ENCODE data around the gene PRXL2A.

PRXL2A gene

DNA sequence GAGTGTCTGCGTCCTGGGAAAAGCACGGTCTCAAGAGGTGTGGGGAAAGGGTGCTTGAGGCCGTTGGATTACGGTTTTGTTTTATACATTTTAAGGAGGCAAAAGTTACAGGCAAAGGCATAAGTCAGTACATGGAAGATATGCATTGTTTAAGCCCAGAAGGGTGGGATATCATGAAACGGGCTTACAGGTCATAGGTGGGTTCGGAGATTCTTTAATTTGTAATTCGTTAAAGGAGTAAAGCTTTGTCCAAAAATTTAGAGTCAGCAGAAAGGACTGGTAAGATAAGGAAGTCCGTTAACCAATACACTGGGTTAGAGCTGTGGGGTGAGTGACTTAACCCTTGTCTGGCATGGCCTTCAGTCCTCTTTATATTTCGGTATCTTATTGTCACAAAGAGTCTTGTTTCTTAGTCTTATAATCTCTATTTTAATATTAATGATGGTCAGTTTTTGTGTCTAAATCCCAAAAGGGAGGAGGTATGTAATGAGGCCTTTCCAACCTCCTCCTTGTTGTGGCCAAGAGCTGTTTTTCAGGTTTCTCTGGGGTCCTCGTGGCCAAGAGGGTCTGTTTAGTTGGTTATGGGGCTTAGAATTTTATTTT is 58.5 kb downstream of the PRXL2A start:
- Histone ChIP-seq H3K27me3 (ENCODE audit: control insufficient read depth, insufficient read depth, low read length) (no peaks in the 10 kb centered on the region; the same call in 1 of the 2 replicates), H3K27ac (ENCODE audit: low read length) (no peak overlapping the region), H3K36me3 (ENCODE audit: control insufficient read depth, insufficient read depth, low read length) (no peaks in the 10 kb centered on the region), H3K9me3 (ENCODE audit: control insufficient read depth, insufficient read depth, low read length) (no peaks in the 10 kb centered on the region), H3K4me1 (ENCODE audit: control insufficient read depth, insufficient read depth, low read length) (peaks cover 12% of the 10 kb centered on the region), H3K4me3 (ENCODE audit: low read length) (no peak overlapping the region)
- no CpG with 5 or more reads among the region's 10 CpGs for WGBS (ENCODE audit: insufficient coverage, insufficient read length)
- DNase-seq (ENCODE audit: low read depth, low spot score), result no peak

DNA sequence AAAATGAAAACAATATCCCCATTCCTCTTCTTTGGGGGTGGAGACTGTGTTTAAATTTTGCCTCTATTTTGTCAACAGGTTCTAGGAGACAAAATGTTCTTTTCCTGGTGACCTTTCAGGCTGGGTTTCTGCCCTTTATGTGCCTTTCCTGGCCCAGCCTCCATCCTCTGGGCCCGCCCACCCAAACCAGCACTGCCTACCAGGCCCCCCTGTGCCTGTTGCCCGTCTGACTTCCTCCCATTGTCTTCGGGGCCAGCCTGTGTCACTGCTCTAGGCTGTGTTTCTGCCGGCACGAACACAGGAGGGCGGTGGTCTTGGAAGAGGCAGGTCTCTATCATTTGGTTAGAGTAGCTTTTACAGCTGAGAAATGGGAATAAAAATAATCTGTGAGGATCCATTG is 59.7 kb downstream of the PRXL2A start:
- H3K4me1 ChIP-seq (ENCODE audit: control insufficient read depth, insufficient read depth, low read length), result peaks cover 12% of the 10 kb centered on the region
- H3K4me3 ChIP-seq (ENCODE audit: low read length), result no peak overlapping the region

DNA sequence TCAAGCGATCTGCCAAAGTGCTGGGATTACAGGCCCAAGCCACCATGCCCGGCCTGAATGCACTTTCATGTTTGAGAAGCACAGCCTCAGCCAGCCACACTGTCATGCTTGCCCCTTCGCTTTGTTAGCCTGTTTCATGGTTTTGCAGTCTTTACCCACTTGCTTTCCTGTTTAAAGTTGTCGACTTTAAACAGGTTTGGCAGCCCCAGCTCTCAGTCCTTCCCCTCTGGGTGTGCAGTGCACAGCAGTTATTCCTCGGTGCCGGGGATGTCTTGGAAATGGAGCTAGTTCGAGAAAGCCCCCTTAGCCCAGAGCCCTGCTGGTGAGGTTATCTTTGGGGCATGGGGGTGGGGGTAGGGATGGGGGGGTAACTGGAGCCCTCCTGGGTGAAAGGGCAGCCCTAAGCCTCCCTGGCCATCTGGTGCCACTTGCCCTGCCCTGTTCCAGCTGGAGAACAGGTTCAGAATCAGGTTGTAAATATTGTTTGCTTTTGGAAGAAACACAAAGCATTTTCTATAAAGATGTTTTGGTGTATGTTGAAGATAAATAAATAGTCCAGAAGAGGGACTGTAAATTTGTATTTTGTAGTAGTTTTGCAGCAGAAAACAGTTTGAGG is 60.6 kb downstream of the PRXL2A start:
- H3K27ac ChIP-seq (ENCODE audit: low read length), result no peak overlapping the region
- no CpG with 5 or more reads among the region's 7 CpGs for WGBS (ENCODE audit: insufficient coverage, insufficient read length)

More for the DNA sequence above, 59.7 kb downstream of the PRXL2A start:
- H3K9me3 ChIP-seq (ENCODE audit: control insufficient read depth, insufficient read depth, low read length), result no peaks in the 10 kb centered on the region
- no peaks in the 10 kb centered on the region for H3K36me3 ChIP-seq (ENCODE audit: control insufficient read depth, insufficient read depth, low read length)
- WGBS (ENCODE audit: insufficient coverage, insufficient read length), result no CpG with 5 or more reads among the region's 6 CpGs
- no peak overlapping the region for H3K27ac ChIP-seq (ENCODE audit: low read length)
- no peak for DNase-seq (ENCODE audit: low read depth, low spot score)
- H3K27me3 ChIP-seq (ENCODE audit: control insufficient read depth, insufficient read depth, low read length), result no peaks in the 10 kb centered on the region; the same call in 1 of the 2 replicates

DNA sequence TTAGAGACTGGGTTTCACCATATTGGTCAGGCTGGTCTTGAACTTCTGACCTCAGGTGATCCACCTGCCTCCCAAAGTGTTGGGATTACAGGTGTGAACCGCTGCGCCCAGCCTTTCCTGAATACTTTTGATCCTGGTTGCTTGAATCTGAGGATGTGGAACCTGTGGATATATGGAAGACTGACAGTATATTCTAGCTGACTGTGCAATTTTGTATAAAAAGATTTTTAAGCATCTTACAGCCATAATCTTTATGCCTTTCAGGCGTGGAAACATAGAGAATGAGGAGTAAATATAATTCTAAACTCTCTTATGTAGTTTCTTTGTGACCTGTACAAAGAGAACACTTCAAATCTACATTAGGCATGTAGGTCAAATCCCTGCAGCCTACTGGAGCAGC is 61.9 kb downstream of the PRXL2A start:
- Histone ChIP-seq H3K9me3 (ENCODE audit: control insufficient read depth, insufficient read depth, low read length) (no peaks in the 10 kb centered on the region), H3K27ac (ENCODE audit: low read length) (no peak overlapping the region), H3K36me3 (ENCODE audit: control insufficient read depth, insufficient read depth, low read length) (no peaks in the 10 kb centered on the region), H3K27me3 (ENCODE audit: control insufficient read depth, insufficient read depth, low read length) (no peaks in the 10 kb centered on the region; the same call in 1 of the 2 replicates), H3K4me3 (ENCODE audit: low read length) (no peak overlapping the region), H3K4me1 (ENCODE audit: control insufficient read depth, insufficient read depth, low read length) (peaks cover 12% of the 10 kb centered on the region)
- WGBS (ENCODE audit: insufficient coverage, insufficient read length), result no CpG with 5 or more reads among the region's 3 CpGs
- DNase-seq (ENCODE audit: low read depth, low spot score), result no peak

More for the DNA sequence above, 60.6 kb downstream of the PRXL2A start:
- Histone ChIP-seq H3K4me3 (ENCODE audit: low read length) (no peak overlapping the region), H3K36me3 (ENCODE audit: control insufficient read depth, insufficient read depth, low read length) (no peaks in the 10 kb centered on the region), H3K4me1 (ENCODE audit: control insufficient read depth, insufficient read depth, low read length) (peaks cover 13% of the 10 kb centered on the region), H3K27me3 (ENCODE audit: control insufficient read depth, insufficient read depth, low read length) (no peaks in the 10 kb centered on the region; the same call in 1 of the 2 replicates), H3K9me3 (ENCODE audit: control insufficient read depth, insufficient read depth, low read length) (no peaks in the 10 kb centered on the region)
- DNase-seq (ENCODE audit: low read depth, low spot score), result no peak

DNA sequence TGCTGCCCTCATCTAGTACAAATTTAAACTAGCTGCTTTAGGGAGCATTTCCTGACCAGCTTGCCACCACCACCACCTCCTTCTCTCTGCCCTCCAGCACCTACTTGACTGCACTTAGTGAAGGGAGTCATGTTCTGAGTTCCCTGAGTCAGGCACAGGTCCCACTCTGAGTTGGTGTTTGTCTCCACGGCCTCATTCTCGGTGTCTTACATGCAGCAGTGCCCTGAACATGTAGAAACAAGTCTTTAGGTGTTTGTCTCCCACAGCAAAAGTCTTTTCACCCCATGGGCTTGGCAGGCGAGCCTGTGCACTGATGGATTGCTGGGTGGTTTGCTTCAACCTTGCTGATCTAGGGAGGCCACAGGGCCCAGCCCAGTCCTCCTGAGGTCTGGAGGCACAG is 62.6 kb downstream of the PRXL2A start:
- WGBS (ENCODE audit: insufficient coverage, insufficient read length), result no CpG with 5 or more reads among the region's 3 CpGs
- H3K4me3 ChIP-seq (ENCODE audit: low read length), result no peak overlapping the region
- H3K9me3 ChIP-seq (ENCODE audit: control insufficient read depth, insufficient read depth, low read length), result no peaks in the 10 kb centered on the region
- H3K27ac ChIP-seq (ENCODE audit: low read length), result no peak overlapping the region
- no peaks in the 10 kb centered on the region for H3K36me3 ChIP-seq (ENCODE audit: control insufficient read depth, insufficient read depth, low read length)
- H3K27me3 ChIP-seq (ENCODE audit: control insufficient read depth, insufficient read depth, low read length), result no peaks in the 10 kb centered on the region; the same call in 1 of the 2 replicates
- DNase-seq (ENCODE audit: low read depth, low spot score), result no peak
- peaks cover 12% of the 10 kb centered on the region for H3K4me1 ChIP-seq (ENCODE audit: control insufficient read depth, insufficient read depth, low read length)

DNA sequence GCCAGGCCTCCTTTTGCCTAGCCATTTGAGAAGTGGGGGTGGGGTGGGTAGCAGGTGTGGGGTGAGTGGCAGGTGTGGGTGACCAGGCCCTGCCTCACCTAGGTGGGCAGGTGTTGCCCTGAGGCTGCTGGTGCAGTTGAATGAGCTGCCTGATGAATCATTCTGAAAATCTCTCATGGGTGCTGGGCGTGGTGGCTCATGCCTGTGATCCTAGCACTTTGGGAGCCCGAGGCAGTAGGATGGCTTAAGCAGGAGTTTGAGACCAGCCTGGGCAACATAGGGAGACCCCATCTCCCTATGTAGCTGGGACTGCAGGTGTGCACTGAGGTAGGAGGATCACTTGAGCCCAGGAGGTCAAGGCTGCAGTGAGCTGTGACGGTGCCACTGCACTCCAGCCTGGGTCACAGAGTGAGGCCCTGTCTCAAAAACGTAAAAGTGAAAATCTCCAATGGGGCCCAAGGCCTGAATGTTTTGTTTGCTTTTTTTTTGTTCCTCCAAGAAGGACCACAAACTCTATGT is 63.4 kb downstream of the PRXL2A start:
- DNase-seq (ENCODE audit: low read depth, low spot score), result no peak
- no peaks in the 10 kb centered on the region for H3K9me3 ChIP-seq (ENCODE audit: control insufficient read depth, insufficient read depth, low read length)
- no peaks in the 10 kb centered on the region for H3K36me3 ChIP-seq (ENCODE audit: control insufficient read depth, insufficient read depth, low read length)
- no CpG with 5 or more reads among the region's 4 CpGs for WGBS (ENCODE audit: insufficient coverage, insufficient read length)
- no peak overlapping the region for H3K27ac ChIP-seq (ENCODE audit: low read length)
- no peaks in the 10 kb centered on the region; the same call in 1 of the 2 replicates for H3K27me3 ChIP-seq (ENCODE audit: control insufficient read depth, insufficient read depth, low read length)
- peaks cover 12% of the 10 kb centered on the region for H3K4me1 ChIP-seq (ENCODE audit: control insufficient read depth, insufficient read depth, low read length)
- H3K4me3 ChIP-seq (ENCODE audit: low read length), result no peak overlapping the region

DNA sequence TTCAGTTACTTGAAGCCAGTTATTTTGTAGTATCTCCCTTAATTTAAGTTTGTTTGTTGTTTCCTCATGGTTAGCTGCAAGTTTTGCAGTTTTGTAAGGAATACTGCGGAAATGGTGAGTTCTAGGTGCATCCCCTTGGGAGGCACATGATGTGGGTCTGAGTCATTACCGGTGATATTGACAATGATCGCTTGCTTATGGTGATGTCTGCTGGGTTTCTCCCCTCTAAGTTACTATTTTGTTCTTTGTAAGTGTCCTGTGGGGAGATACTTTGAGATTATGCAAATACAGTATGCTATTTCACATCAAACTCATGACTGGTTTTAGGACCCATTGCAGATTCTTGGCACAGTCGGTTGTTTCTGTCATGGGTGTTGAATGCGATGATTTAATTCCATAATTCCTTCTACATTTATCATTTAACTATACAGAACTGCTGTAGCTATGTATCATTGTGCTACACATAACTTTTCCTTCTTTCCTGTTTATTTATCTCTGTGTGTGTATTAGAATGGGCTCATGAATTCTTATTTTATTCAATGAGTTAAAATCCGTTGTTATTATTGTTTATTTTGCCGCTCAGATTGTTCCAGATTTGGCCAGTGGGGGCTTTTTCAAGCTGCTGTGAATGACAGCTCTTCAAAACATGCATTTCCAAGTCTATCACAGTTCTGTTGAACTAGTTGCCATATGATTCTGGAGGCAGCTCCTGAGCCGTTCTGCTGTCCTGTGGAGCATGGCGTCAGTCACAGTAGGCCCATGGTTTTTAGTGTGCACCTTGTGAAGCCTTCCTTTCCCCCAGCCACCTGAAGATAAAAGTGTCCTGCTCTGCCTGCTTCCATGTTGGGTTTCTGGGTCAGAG is 64.1 kb downstream of the PRXL2A start:
- no CpG with 5 or more reads among the region's 9 CpGs for WGBS (ENCODE audit: insufficient coverage, insufficient read length)
- Histone ChIP-seq H3K4me3 (ENCODE audit: low read length) (no peak overlapping the region), H3K27ac (ENCODE audit: low read length) (no peak overlapping the region), H3K27me3 (ENCODE audit: control insufficient read depth, insufficient read depth, low read length) (no peaks in the 10 kb centered on the region; the same call in 1 of the 2 replicates), H3K9me3 (ENCODE audit: control insufficient read depth, insufficient read depth, low read length) (no peaks in the 10 kb centered on the region), H3K4me1 (ENCODE audit: control insufficient read depth, insufficient read depth, low read length) (peaks cover 12% of the 10 kb centered on the region), H3K36me3 (ENCODE audit: control insufficient read depth, insufficient read depth, low read length) (no peaks in the 10 kb centered on the region)
- no peak for DNase-seq (ENCODE audit: low read depth, low spot score)

DNA sequence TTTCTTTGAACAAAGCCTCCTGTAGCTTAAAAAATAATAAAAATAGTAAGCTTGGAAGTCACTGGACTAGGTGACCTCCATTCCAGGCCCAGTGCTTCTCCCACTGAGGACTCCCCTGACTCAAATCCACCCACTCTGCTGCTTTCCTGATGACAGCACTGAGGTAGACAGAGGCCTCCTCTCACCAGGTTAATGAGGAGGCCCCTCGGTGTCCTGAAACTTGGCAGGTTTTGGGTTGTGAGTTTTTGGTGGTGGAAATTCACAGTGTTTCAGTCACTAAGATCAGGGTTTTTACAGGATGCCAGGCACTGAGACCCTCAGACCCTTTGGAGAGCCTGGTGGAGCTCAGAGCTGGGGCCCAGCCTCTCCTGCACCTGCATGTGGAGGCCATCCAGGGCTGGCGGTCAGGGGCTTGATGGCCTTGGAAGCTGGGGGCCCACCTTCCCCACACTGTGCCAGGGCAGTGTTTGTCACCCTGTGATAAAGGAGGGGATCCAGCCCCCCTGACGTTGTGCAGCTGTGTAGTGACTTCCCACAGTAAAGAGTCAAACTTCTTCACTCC is 64.8 kb downstream of the PRXL2A start:
- no peak for DNase-seq (ENCODE audit: low read depth, low spot score)
- no peaks in the 10 kb centered on the region; the same call in 1 of the 2 replicates for H3K27me3 ChIP-seq (ENCODE audit: control insufficient read depth, insufficient read depth, low read length)
- H3K9me3 ChIP-seq (ENCODE audit: control insufficient read depth, insufficient read depth, low read length), result no peaks in the 10 kb centered on the region
- peaks cover 11% of the 10 kb centered on the region for H3K4me1 ChIP-seq (ENCODE audit: control insufficient read depth, insufficient read depth, low read length)
- no peak overlapping the region for H3K27ac ChIP-seq (ENCODE audit: low read length)
- no peaks in the 10 kb centered on the region for H3K36me3 ChIP-seq (ENCODE audit: control insufficient read depth, insufficient read depth, low read length)
- WGBS (ENCODE audit: insufficient coverage, insufficient read length), result no CpG with 5 or more reads among the region's 3 CpGs
- no peak overlapping the region for H3K4me3 ChIP-seq (ENCODE audit: low read length)

DNA sequence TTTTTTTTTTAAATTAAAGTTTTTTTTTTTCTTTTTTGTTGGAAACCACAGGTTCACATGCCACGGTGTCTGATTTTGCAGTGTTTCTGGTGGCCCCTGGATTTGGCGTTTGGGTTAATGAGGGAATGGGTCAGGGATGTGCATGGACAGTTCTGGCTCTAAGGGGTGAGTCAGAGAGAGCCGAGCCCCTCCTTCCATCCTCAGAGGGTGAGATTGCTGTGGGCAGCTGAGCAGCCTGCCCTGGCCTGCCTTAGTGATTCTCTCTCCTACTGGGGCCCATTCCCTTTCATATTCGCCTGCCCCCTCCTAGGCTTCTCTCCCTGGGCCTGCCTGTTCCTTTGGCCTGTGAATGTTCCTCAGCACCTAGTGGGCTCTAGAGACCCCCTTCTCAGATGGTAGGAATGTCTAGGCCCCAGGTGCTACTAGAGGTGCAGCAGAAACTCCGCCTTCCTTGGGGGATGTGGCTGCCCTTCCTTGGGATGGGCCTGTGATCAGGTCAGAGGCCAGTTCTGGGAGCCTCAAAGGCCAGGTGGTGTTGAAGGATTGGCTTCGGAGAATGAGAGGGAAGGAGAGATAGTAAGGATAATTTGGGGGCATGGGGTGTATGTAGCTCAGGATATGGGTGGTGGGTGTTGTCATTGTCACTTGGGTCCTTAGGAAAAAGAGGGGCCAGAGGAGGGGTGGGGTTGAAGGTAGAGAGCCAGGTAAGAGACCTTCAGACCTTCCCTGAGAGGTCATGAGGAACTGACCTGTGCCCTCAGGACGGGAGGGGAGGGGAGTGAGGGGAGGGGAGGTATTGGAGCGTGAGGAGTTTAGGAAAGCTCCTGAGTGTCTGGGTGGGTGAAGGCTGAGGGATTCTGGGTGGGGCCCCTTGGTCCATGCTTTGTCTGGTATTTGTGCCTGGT is 65.6 kb downstream of the PRXL2A start:
- H3K27me3 ChIP-seq (ENCODE audit: control insufficient read depth, insufficient read depth, low read length), result no peaks in the 10 kb centered on the region
- WGBS (ENCODE audit: insufficient coverage, insufficient read length), result 100% methylated on average over 1 of the region's 8 CpGs
- no peaks in the 10 kb centered on the region for H3K36me3 ChIP-seq (ENCODE audit: control insufficient read depth, insufficient read depth, low read length)
- peaks cover 11% of the 10 kb centered on the region for H3K4me1 ChIP-seq (ENCODE audit: control insufficient read depth, insufficient read depth, low read length)
- H3K9me3 ChIP-seq (ENCODE audit: control insufficient read depth, insufficient read depth, low read length), result no peaks in the 10 kb centered on the region
- DNase-seq (ENCODE audit: low read depth, low spot score), result no peak
- no peak overlapping the region for H3K4me3 ChIP-seq (ENCODE audit: low read length)
- no peak overlapping the region for H3K27ac ChIP-seq (ENCODE audit: low read length)
